ENCODE data around the gene DLEC1.
"Not testable (repeated sequence)": the region's sequence is repeated elsewhere in the genome, so short reads cannot be mapped to it uniquely, and the experiment has no call there.

Gene DLEC1

GRCh38 chr3:38085311-38085942 is 46.4 kb downstream of the DLEC1 start:
- DNase-seq (ENCODE audit: low read depth), result no peak

GRCh38 chr3:38085943-38086324 is 46.9 kb downstream of the DLEC1 start:
- DNase-seq (ENCODE audit: low read depth), result no peak

GRCh38 chr3:38086496-38086895 is 47.5 kb downstream of the DLEC1 start:
- no peak for DNase-seq (ENCODE audit: low read depth)

GRCh38 chr3:38087278-38087677 is 48.3 kb downstream of the DLEC1 start:
- DNase-seq (ENCODE audit: low read depth), result not testable (repeated sequence)

- DNase-seq (ENCODE audit: low read depth), result no peak
Measured at GRCh38 chr3:38088126-38089078, 49.4 kb downstream of the DLEC1 start.

- no peak for DNase-seq (ENCODE audit: low read depth)
Measured at GRCh38 chr3:38089163-38089562, 50.2 kb downstream of the DLEC1 start.

- no peak for DNase-seq (ENCODE audit: low read depth)
Measured at GRCh38 chr3:38090453-38090852, 51.4 kb downstream of the DLEC1 start.

- DNase-seq (ENCODE audit: low read depth), result no peak
Measured at GRCh38 chr3:38094999-38095398, 56.0 kb downstream of the DLEC1 start.

GRCh38 chr3:38095669-38096483 is 56.9 kb downstream of the DLEC1 start:
- no peak for DNase-seq (ENCODE audit: low read depth)

- no peak for DNase-seq (ENCODE audit: low read depth)
Measured at GRCh38 chr3:38097446-38098375, 58.7 kb downstream of the DLEC1 start.

- DNase-seq (ENCODE audit: low read depth), result no peak
Measured at GRCh38 chr3:38098376-38098723, 59.3 kb downstream of the DLEC1 start.

- no peak for DNase-seq (ENCODE audit: low read depth)
Measured at GRCh38 chr3:38099518-38099917, 60.5 kb downstream of the DLEC1 start.

GRCh38 chr3:38100498-38100897 is 61.5 kb downstream of the DLEC1 start:
- no peak for DNase-seq (ENCODE audit: low read depth)

- no peak for DNase-seq (ENCODE audit: low read depth)
Measured at GRCh38 chr3:38101811-38102443, 62.9 kb downstream of the DLEC1 start.

- DNase-seq (ENCODE audit: low read depth), result no peak
Measured at GRCh38 chr3:38102444-38102814, 63.4 kb downstream of the DLEC1 start.

GRCh38 chr3:38105525-38105924 is 66.5 kb downstream of the DLEC1 start:
- DNase-seq (ENCODE audit: low read depth), result no peak

GRCh38 chr3:38107911-38108648 is 69.1 kb downstream of the DLEC1 start:
- no peak for DNase-seq (ENCODE audit: low read depth)

- no peak for DNase-seq (ENCODE audit: low read depth)
Measured at GRCh38 chr3:38108649-38109579, 69.9 kb downstream of the DLEC1 start.
